ENCODE measurements around the gene ACVR1C. TPM values are rescaled to one million over a fixed set of nuclear protein-coding genes. Genes with fewer than 3 reads are reported as not detected.

Gene ACVR1C
- total RNA-seq, 3 donors from 2014 or later = 8.0 to 19.4 (median 9.2) TPM

- Histone ChIP-seq H3K36me3 (ENCODE audit: low read depth) (no peaks in the 10 kb centered on the region), H3K4me1 (ENCODE audit: low read depth) (peaks cover 7% of the 10 kb centered on the region), H3K4me3 (no peak overlapping the region), H3K9me3 (no peaks in the 10 kb centered on the region)
- intact Hi-C loops (cut with DNase I, micrococcal nuclease) = no loop called here
- ATAC-seq (no peak), DNase-seq (peak in 1 of 3 donors; percentile 12)
- no peak for TF ChIP-seq CTCF (IDR thresholded peaks at IDR 0.05)
These were observed 3.4 kb downstream of the ACVR1C start for GRCh38 chr2:157625296-157625695.

GRCh38 chr2:157620956-157621355 lies 7.7 kb downstream of the ACVR1C start:
- Histone ChIP-seq H3K9me3 (no peaks in the 10 kb centered on the region), H3K4me3 (no peak overlapping the region), H3K4me1 (ENCODE audit: low read depth) (no peaks in the 10 kb centered on the region), H3K36me3 (ENCODE audit: low read depth) (no peaks in the 10 kb centered on the region)
- TF ChIP-seq CTCF (IDR thresholded peaks at IDR 0.05) = no peak
- intact Hi-C loops (cut with DNase I, micrococcal nuclease) = no loop called here
- ATAC-seq = no peak
- DNase-seq = no peak

GRCh38 chr2:157611726-157612125 lies 16.9 kb downstream of the ACVR1C start:
- no peak overlapping the region for H3K4me3 ChIP-seq
- intact Hi-C loops (cut with DNase I, micrococcal nuclease) = no loop called here

GRCh38 chr2:157611110-157611509 lies 17.6 kb downstream of the ACVR1C start:
- ATAC-seq (no peak), DNase-seq (no peak)
- no peak overlapping the region for H3K4me3 ChIP-seq
- TF ChIP-seq CTCF (IDR thresholded peaks at IDR 0.05) = no peak
- no peaks in the 10 kb centered on the region for H3K36me3 ChIP-seq (ENCODE audit: low read depth)
- intact Hi-C loops (cut with DNase I, micrococcal nuclease) = no loop called here
- H3K9me3 ChIP-seq = peaks cover 4% of the 10 kb centered on the region
- H3K4me1 ChIP-seq (ENCODE audit: low read depth) = no peaks in the 10 kb centered on the region

More at GRCh38 chr2:157611726-157612125, 16.9 kb downstream of the ACVR1C start:
- DNase-seq (no peak), ATAC-seq (no peak)
- no peak for TF ChIP-seq CTCF (IDR thresholded peaks at IDR 0.05)
- no peaks in the 10 kb centered on the region for H3K4me1 ChIP-seq (ENCODE audit: low read depth)
- H3K9me3 ChIP-seq = peaks cover 4% of the 10 kb centered on the region
- no peaks in the 10 kb centered on the region for H3K36me3 ChIP-seq (ENCODE audit: low read depth)

- ATAC-seq (no peak), DNase-seq (no peak)
- Histone ChIP-seq H3K36me3 (ENCODE audit: low read depth) (no peaks in the 10 kb centered on the region), H3K4me3 (no peak overlapping the region), H3K9me3 (peaks cover 3% of the 10 kb centered on the region), H3K4me1 (ENCODE audit: low read depth) (no peaks in the 10 kb centered on the region)
- no peak for TF ChIP-seq CTCF (IDR thresholded peaks at IDR 0.05)
- intact Hi-C loops (cut with DNase I, micrococcal nuclease) = no loop called here
These were observed 22.1 kb downstream of the ACVR1C start for GRCh38 chr2:157606534-157606933.

- no peaks in the 10 kb centered on the region for H3K4me1 ChIP-seq (ENCODE audit: low read depth)
- no peaks in the 10 kb centered on the region for H3K9me3 ChIP-seq
- ATAC-seq (no peak), DNase-seq (no peak)
- H3K36me3 ChIP-seq (ENCODE audit: low read depth) = no peaks in the 10 kb centered on the region
- intact Hi-C loops (cut with DNase I, micrococcal nuclease) = no loop called here
- no peak for TF ChIP-seq CTCF (IDR thresholded peaks at IDR 0.05)
- H3K4me3 ChIP-seq = no peak overlapping the region
These were observed 25.5 kb downstream of the ACVR1C start for GRCh38 chr2:157603198-157603597.
